SW480 (cell line): ENCODE results near the gene CD33.

ENCODE experiments used
- DNase-seq: peaks from one replicate; pipeline ENCODE4 v3.0.0-alpha.2; 2016; ENCODE audit warnings: low spot score

Gene CD33

DNA sequence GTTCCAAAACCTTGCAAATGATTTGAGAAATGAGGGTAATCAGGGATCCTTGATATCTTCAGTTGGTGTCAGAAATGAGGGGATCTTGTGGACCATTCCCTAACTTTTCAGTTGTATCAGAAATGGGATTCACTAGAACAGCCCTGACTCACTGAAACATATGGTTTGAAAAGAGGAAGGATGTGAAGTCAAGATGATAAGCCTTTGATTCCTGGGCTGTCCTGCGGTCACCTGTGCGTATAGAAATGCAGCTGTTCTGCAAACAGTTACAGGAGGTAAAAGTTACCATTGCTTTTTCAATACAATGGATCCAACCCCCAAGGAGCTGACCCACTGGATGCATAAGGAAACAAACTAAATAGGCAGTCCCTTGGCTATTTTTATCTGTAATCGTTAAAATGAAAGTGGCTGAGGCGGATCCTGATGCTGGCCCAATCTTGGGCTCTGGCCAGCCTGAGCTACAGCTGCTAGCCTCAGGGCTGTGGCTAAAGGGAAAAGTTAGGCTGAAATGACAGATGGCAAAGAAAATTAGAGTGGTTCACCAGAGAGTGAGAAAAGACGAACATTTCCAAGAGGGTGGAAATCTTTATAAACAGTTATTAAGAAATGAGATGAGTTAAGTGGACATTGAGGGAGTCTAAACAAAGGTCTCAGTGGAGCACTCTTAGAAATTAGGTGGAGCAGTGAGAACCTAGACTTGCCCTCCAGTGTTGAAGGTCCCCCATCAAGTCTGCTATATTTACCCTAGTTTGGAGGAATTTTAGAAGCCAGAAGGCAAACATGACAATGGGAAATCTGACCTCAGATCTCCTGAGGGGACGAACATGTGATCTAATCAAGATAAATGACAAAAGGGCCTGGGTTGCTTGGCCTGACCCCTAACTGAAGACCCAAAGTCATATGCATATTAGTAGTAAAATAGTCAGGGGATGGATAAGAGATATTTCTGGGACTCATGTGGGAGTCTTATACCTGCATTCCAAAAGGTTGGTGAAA lies 33.6 kb downstream of the CD33 start:
- DNase-seq, result no peak

- peak; percentile 66 for DNase-seq
Observed at GRCh38 chr19:51259348-51260245, 34.7 kb downstream of the CD33 start.

GRCh38 chr19:51263808-51264207 lies 38.9 kb downstream of the CD33 start:
- no peak for DNase-seq

GRCh38 chr19:51271067-51271466 lies 46.2 kb downstream of the CD33 start:
- DNase-seq, result no peak

DNA sequence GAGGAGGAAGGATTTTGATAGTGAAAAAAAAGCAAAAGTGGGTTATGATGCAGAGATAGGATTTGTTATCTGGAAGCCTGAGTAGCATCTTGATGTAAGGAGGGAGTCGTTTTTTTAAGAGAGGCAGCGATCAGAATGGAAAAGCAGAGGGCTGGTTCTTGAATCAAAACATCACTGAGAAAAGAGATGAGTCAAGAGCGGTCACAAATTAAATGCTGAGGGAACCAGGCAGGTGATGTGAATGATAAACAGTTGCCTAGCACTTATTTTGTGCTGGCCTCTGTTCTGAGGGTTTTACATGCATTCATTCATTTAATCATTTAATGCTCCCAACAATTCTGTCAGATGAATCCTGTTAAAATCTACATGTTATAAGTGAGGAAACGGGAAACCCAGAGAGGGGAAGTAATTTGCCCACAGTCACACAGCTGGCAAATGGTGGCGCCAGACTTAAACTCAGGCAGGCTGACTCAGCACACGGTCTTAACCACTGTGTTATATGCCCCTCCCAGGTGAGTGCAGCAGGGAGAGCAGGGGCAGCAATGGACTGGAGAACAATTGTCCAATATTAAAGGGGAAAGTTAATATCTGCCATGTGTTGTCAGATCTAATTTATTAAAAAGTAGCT lies 47.4 kb downstream of the CD33 start:
- DNase-seq, result no peak

- DNase-seq, result no peak
Observed at GRCh38 chr19:51274049-51274770, 49.3 kb downstream of the CD33 start.

- DNase-seq, result no peak
Observed at GRCh38 chr19:51277112-51277511, 52.2 kb downstream of the CD33 start.

GRCh38 chr19:51282335-51282734 lies 57.5 kb downstream of the CD33 start:
- no peak for DNase-seq

GRCh38 chr19:51285682-51286081 lies 60.8 kb downstream of the CD33 start:
- DNase-seq, result no peak
